RWPE2 (cell line): Measurements from ENCODE around the gene CITED4.
A peak's percentile ranks its signal among the peaks of the same experiment; 100 is the strongest.

ENCODE experiments used
- ATAC-seq: fragments of 200-7000 bp; cut with Tn5 transposase; 3 replicates; pipeline ENCODE4 v1.9.1; 2021; ENCODE audit warnings: low read depth
- DNase-seq: peaks from one replicate; pipeline ENCODE4 v3.0.0-alpha.2; 2020; ENCODE audit warnings: low spot score
- H3K27ac ChIP-seq: fragments of 450-650 bp; 2 replicates; pipeline ENCODE4 v1.5.1; 2017; ENCODE audit warnings: mild to moderate bottlenecking; ENCODE audit not compliant: poor library complexity, severe bottlenecking
- H3K27me3 ChIP-seq: fragments of 250-450 bp; sonication (Bioruptor Pico); 2 replicates; pipeline ENCODE4 v1.5.1; 2021; ENCODE audit warnings: mild to moderate bottlenecking, moderate library complexity; ENCODE audit not compliant: insufficient read depth, poor library complexity, severe bottlenecking
- H3K36me3 ChIP-seq: fragments of 250-450 bp; sonication (Bioruptor Pico); 2 replicates; pipeline ENCODE4 v1.5.1; 2020; ENCODE audit warnings: low read depth, mild to moderate bottlenecking, moderate library complexity
- H3K4me1 ChIP-seq: fragments of 250-450 bp; sonication (Bioruptor Pico); 2 replicates; pipeline ENCODE4 v1.5.1; 2021; ENCODE audit warnings: mild to moderate bottlenecking, moderate library complexity; ENCODE audit not compliant: insufficient read depth, poor library complexity, severe bottlenecking
- H3K4me3 ChIP-seq: fragments of 250-450 bp; sonication (Bioruptor Pico); 2 replicates; pipeline ENCODE4 v1.5.1; 2021; ENCODE audit warnings: mild to moderate bottlenecking, moderate library complexity; ENCODE audit not compliant: severe bottlenecking
- H3K9me3 ChIP-seq: fragments of 250-450 bp; sonication (Bioruptor Pico); 2 replicates; pipeline ENCODE4 v1.5.1; 2021; ENCODE audit warnings: mild to moderate bottlenecking, moderate library complexity; ENCODE audit not compliant: severe bottlenecking
- CTCF ChIP-seq: fragments of 450-650 bp; IDR thresholded peaks from one replicate; pipeline ENCODE4 v1.5.1; 2017; ENCODE audit warnings: mild to moderate bottlenecking, moderate library complexity; ENCODE audit not compliant: poor library complexity, severe bottlenecking

Gene CITED4

GRCh38 chr1:40892354-40892753 is 30.2 kb upstream of the CITED4 start:
- H3K9me3 ChIP-seq = peaks cover 9% of the 10 kb centered on the region
- peak overlapping the region; percentile 88 for H3K27ac ChIP-seq
- no peak for ATAC-seq
- no peak for TF ChIP-seq CTCF
- no peak overlapping the region for H3K4me3 ChIP-seq
- H3K27me3 ChIP-seq = no peaks in the 10 kb centered on the region
- no peaks in the 10 kb centered on the region for H3K36me3 ChIP-seq
- DNase-seq = no peak
- H3K4me1 ChIP-seq = peaks cover 31% of the 10 kb centered on the region

GRCh38 chr1:40890771-40891170 is 28.6 kb upstream of the CITED4 start:
- no peak for ATAC-seq

GRCh38 chr1:40887652-40888051 is 25.5 kb upstream of the CITED4 start:
- no peak for TF ChIP-seq CTCF
- Histone ChIP-seq H3K4me3 (no peak overlapping the region), H3K27me3 (no peaks in the 10 kb centered on the region), H3K36me3 (no peaks in the 10 kb centered on the region), H3K9me3 (no peaks in the 10 kb centered on the region), H3K4me1 (peaks cover 44% of the 10 kb centered on the region), H3K27ac (peak overlapping the region; percentile 88)
- no peak for DNase-seq
- no peak for ATAC-seq

More at GRCh38 chr1:40890771-40891170, 28.6 kb upstream of the CITED4 start:
- Histone ChIP-seq H3K9me3 (peaks cover 9% of the 10 kb centered on the region), H3K27ac (peak overlapping the region; percentile 88), H3K27me3 (no peaks in the 10 kb centered on the region), H3K36me3 (no peaks in the 10 kb centered on the region), H3K4me3 (no peak overlapping the region), H3K4me1 (peaks cover 43% of the 10 kb centered on the region)
- DNase-seq = no peak
- no peak for TF ChIP-seq CTCF

GRCh38 chr1:40887012-40887378 is 24.8 kb upstream of the CITED4 start:
- Histone ChIP-seq H3K27ac (peak overlapping the region; percentile 88), H3K36me3 (no peaks in the 10 kb centered on the region), H3K4me1 (peaks cover 44% of the 10 kb centered on the region), H3K27me3 (no peaks in the 10 kb centered on the region), H3K4me3 (no peak overlapping the region), H3K9me3 (no peaks in the 10 kb centered on the region)
- ATAC-seq (peak; percentile 24), DNase-seq (no peak)
- TF ChIP-seq CTCF = no peak

- peak; percentile 81 for DNase-seq
- Histone ChIP-seq H3K9me3 (no peaks in the 10 kb centered on the region), H3K36me3 (no peaks in the 10 kb centered on the region), H3K27ac (peak overlapping the region; percentile 88), H3K4me1 (peaks cover 44% of the 10 kb centered on the region), H3K4me3 (no peak overlapping the region), H3K27me3 (no peaks in the 10 kb centered on the region)
- no peak for TF ChIP-seq CTCF
- peak; percentile 70 for ATAC-seq
Observed at GRCh38 chr1:40886318-40887011, 24.3 kb upstream of the CITED4 start.
